HCT116 (cell line): ENCODE results near the gene SLC9A2. TPM values are rescaled to one million over a fixed set of nuclear protein-coding genes. Genes with fewer than 3 reads are reported as not detected.

Experiments
- ATAC-seq: fragments of 200-7000 bp; cut with Tn5 transposase; 2 replicates; pipeline ENCODE4 v1.9.1; 2020; ENCODE audit warnings: mild to moderate bottlenecking, moderate library complexity
- BruUV-seq: library from RNA; stranded (reverse); fragments of 400-500 nt; replicated peaks from 2 replicates; lab custom pipeline; 2021; lab: Mats Ljungman, UMichigan
- CTCF ChIA-PET: fragments of 300-600 bp; sonication (Branson Sonifier 250); formaldehyde crosslinking; loops from one replicate; lab custom pipeline; 2021; ENCODE audit warnings: antibody characterized with exemption; lab: Charles Lee
- POLR2A ChIA-PET: fragments of 300-600, 350-600 bp; sonication (Branson Sonifier 250); formaldehyde crosslinking; loops from one replicate; lab custom pipeline; 2021; ENCODE audit warnings: antibody characterized with exemption; lab: Charles Lee
- RAD21 ChIA-PET, 2 experiments: fragments of 300-600 bp; sonication (Branson Sonifier 250); formaldehyde crosslinking; loops; one replicate each; lab custom pipeline; 2023; ENCODE audit warnings: low total read pairs in 2 of 2; ENCODE audit not compliant: uncharacterized antibody in 2 of 2, unreplicated experiment in 2 of 2, low non-redundant PET in 1 of 2; lab: Charles Lee
- DNase-seq: peaks from one replicate; pipeline ENCODE4 v3.0.0-alpha.2; 2010; ENCODE audit warnings: low read depth, low spot score
- H2AFZ ChIP-seq: fragments of 200-600 bp; shearing (Covaris generic), sonication (generic); 2 replicates; pipeline ENCODE4 v1.6.1; 2017; ENCODE audit warnings: low read depth, mixed run types, mixed read lengths, antibody characterized with exemption, low read length; ENCODE audit not compliant: poor library complexity, severe bottlenecking
- H3K27ac ChIP-seq: 2 replicates; pipeline ENCODE4 v1.5.1; 2012; ENCODE audit warnings: low read depth, low read length
- H3K27me3 ChIP-seq: fragments of 200-600 bp; sonication (generic); 2 replicates; pipeline ENCODE4 v1.6.1; 2016; ENCODE audit warnings: mixed run types, low read length, mixed read lengths; ENCODE audit not compliant: insufficient read depth
- H3K36me3 ChIP-seq, 2 experiments: fragments of 200-500 bp in 1 of 2; fragments of 200-600 bp in 1 of 2; sonication (Bioruptor generic) in 1 of 2; sonication (generic) in 1 of 2; 2 replicates each; pipeline versions ENCODE4 v1.5.1 to v1.6.1; 2014 to 2016; ENCODE audit warnings: low read length in 2 of 2, inconsistent platforms in 1 of 2, mixed read lengths in 1 of 2, mixed run types in 1 of 2; ENCODE audit not compliant: insufficient read depth in 2 of 2, control insufficient read depth in 1 of 2
- H3K4me1 ChIP-seq, 2 experiments: fragments of 200-600 bp in 1 of 2; sonication (generic) in 1 of 2; 2 replicates each; pipeline versions ENCODE4 v1.5.1 to v1.6.1; 2012 to 2017; ENCODE audit warnings: low read length in 2 of 2, inconsistent platforms in 1 of 2, mild to moderate bottlenecking in 1 of 2, mixed read lengths in 1 of 2, mixed run types in 1 of 2, moderate library complexity in 1 of 2; ENCODE audit not compliant: insufficient read depth in 2 of 2, control insufficient read depth in 1 of 2
- H3K4me2 ChIP-seq: fragments of 200-600 bp; sonication (generic); 2 replicates; pipeline ENCODE4 v1.6.1; 2017; ENCODE audit warnings: mixed run types, low read length, mixed read lengths
- H3K4me3 ChIP-seq, 2 experiments: fragments of 200-600 bp in 1 of 2; sonication (generic) in 1 of 2; replicated peaks in 1 of 2; 2 replicates each; pipeline ENCODE4 v1.5.1; 2011 to 2016; ENCODE audit warnings: low read length in 2 of 2, control low read depth in 1 of 2, low read depth in 1 of 2, mild to moderate bottlenecking in 1 of 2, mixed read lengths in 1 of 2, mixed run types in 1 of 2
- H3K79me2 ChIP-seq: fragments of 200-600 bp; sonication (generic); 2 replicates; pipeline ENCODE4 v1.6.1; 2017; ENCODE audit warnings: mild to moderate bottlenecking, mixed run types, low read length, moderate library complexity, mixed read lengths; ENCODE audit not compliant: insufficient read depth
- H3K9ac ChIP-seq: fragments of 200-600 bp; sonication (generic); 2 replicates; pipeline ENCODE4 v1.6.1; 2016; ENCODE audit warnings: low read length, mixed read lengths
- H3K9me2 ChIP-seq: fragments of 200-600 bp; sonication (generic), shearing (Covaris generic); 2 replicates; pipeline ENCODE4 v1.6.1; 2017; ENCODE audit warnings: mixed run types, mild to moderate bottlenecking, moderate library complexity; ENCODE audit not compliant: insufficient read depth
- H3K9me3 ChIP-seq, 2 experiments: fragments of 200-500 bp in 1 of 2; fragments of 200-600 bp in 1 of 2; sonication (Bioruptor generic) in 1 of 2; sonication (generic) in 1 of 2; 2 replicates each; pipeline ENCODE4 v1.6.1; 2014 to 2017; ENCODE audit warnings: low read length in 2 of 2, mixed read lengths in 2 of 2, inconsistent platforms in 1 of 2, low read depth in 1 of 2, mild to moderate bottlenecking in 1 of 2, mixed run types in 1 of 2, moderate library complexity in 1 of 2; ENCODE audit not compliant: control insufficient read depth in 1 of 2, insufficient read depth in 1 of 2
- H4K20me1 ChIP-seq: fragments of 200-600 bp; sonication (generic), shearing (Covaris generic); 2 replicates; pipeline ENCODE4 v1.6.1; 2017; ENCODE audit warnings: mixed run types, mild to moderate bottlenecking, moderate library complexity; ENCODE audit not compliant: insufficient read depth
- ATF3 ChIP-seq: IDR thresholded peaks from 2 replicates; pipeline ENCODE4 v1.6.1; 2012
- CBX3 ChIP-seq: IDR thresholded peaks from 2 replicates; pipeline ENCODE4 v1.6.1; 2012; ENCODE audit warnings: low read depth
- EZH2 ChIP-seq: fragments of 200-600 bp; sonication (generic); IDR thresholded peaks from 2 replicates; pipeline ENCODE4 v1.6.1; 2017; ENCODE audit warnings: antibody characterized with exemption, mixed run types
- FOSL1 ChIP-seq: IDR thresholded peaks from 2 replicates; pipeline ENCODE4 v1.6.1; 2012; ENCODE audit warnings: low read depth
- MAX ChIP-seq: IDR thresholded peaks from 2 replicates; pipeline ENCODE4 v1.6.1; 2012
- SIN3A ChIP-seq: IDR thresholded peaks from 2 replicates; pipeline ENCODE4 v1.6.1; 2012; ENCODE audit warnings: low read depth
- YY1 ChIP-seq: IDR thresholded peaks from 2 replicates; pipeline ENCODE4 v1.6.1; 2011; ENCODE audit warnings: low read length, low read depth, moderate library complexity, mild to moderate bottlenecking; ENCODE audit not compliant: insufficient replicate concordance; ENCODE audit errors: extremely low read depth
- ZFX ChIP-seq: fragments of 450-650 bp; IDR thresholded peaks from 2 replicates; pipeline ENCODE4 v1.6.1; 2017
- intact Hi-C: fragments of 100-400 bp; cut with micrococcal nuclease; formaldehyde crosslinking; loops from 2 replicates; pipeline ENCODE4 v1.10.0; 2022
- total RNA-seq: library from RNA; stranded (reverse); gene quantifications from one replicate; pipeline ENCODE4 v1.2.1, GENCODE V29; 2021; ENCODE audit not compliant: unreplicated experiment
- TF ChIP-seq, protein P1 (sequence below), 3 experiments: fragments of 200-600 bp in 1 of 3; sonication (generic) in 1 of 3; IDR thresholded peaks in 2 of 3; conservative IDR thresholded peaks in 1 of 3; 2 replicates each; pipeline ENCODE4 v1.5.1; 2012 to 2017; ENCODE audit warnings: low read depth in 2 of 3, low read length in 2 of 3, antibody characterized with exemption in 1 of 3, borderline replicate concordance in 1 of 3, control low read depth in 1 of 3, mild to moderate bottlenecking in 1 of 3, mixed read lengths in 1 of 3, mixed run types in 1 of 3, moderate library complexity in 1 of 3; ENCODE audit not compliant: insufficient read depth in 1 of 3
- TF ChIP-seq, protein P2 (sequence below): IDR thresholded peaks from 2 replicates; pipeline ENCODE4 v1.6.1; 2011; ENCODE audit warnings: mild to moderate bottlenecking, low read length, moderate library complexity; ENCODE audit not compliant: insufficient replicate concordance; ENCODE audit errors: extremely low read depth
- TF ChIP-seq, protein P3 (sequence below): IDR thresholded peaks from 2 replicates; pipeline ENCODE4 v1.6.1; 2012; ENCODE audit warnings: low read depth

The SLC9A2 gene
- total RNA-seq, 1 experiment from 2014 or later: 1.4 TPM

GRCh38 chr2:102674836-102675235 lies 55.5 kb downstream of the SLC9A2 start:
- Histone ChIP-seq H3K27ac (no peak overlapping the region), H3K27me3 (no peaks in the 10 kb centered on the region), H3K4me2 (no peak overlapping the region), H4K20me1 (no peaks in the 10 kb centered on the region), H3K79me2 (no peaks in the 10 kb centered on the region), H3K9ac (no peak overlapping the region), H3K9me3 (no peaks in the 10 kb centered on the region), H3K4me1 (no peaks in the 10 kb centered on the region), H3K4me3 (no peak overlapping the region), H2AFZ (no peak overlapping the region), H3K36me3 (no peaks in the 10 kb centered on the region), H3K9me2 (no peaks in the 10 kb centered on the region)
- DNase-seq (no peak), ATAC-seq (no peak)
- BruUV-seq: no TSS peak
- ChIA-PET CTCF (no interaction called here), POLR2A (no interaction called here), RAD21 (no interaction called here)
- intact Hi-C loops: no loop called here
- TF ChIP-seq, protein P1, sequence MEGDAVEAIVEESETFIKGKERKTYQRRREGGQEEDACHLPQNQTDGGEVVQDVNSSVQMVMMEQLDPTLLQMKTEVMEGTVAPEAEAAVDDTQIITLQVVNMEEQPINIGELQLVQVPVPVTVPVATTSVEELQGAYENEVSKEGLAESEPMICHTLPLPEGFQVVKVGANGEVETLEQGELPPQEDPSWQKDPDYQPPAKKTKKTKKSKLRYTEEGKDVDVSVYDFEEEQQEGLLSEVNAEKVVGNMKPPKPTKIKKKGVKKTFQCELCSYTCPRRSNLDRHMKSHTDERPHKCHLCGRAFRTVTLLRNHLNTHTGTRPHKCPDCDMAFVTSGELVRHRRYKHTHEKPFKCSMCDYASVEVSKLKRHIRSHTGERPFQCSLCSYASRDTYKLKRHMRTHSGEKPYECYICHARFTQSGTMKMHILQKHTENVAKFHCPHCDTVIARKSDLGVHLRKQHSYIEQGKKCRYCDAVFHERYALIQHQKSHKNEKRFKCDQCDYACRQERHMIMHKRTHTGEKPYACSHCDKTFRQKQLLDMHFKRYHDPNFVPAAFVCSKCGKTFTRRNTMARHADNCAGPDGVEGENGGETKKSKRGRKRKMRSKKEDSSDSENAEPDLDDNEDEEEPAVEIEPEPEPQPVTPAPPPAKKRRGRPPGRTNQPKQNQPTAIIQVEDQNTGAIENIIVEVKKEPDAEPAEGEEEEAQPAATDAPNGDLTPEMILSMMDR (IDR thresholded peaks at IDR 0.05 in 2 of 3, conservative IDR thresholded peaks at IDR 0.05 in 1 of 3; ENCODE audit: borderline replicate concordance in 1 of 3, insufficient read depth in 1 of 3, low read depth in 2 of 3, low read length in 2 of 3): no peak
- TF ChIP-seq EZH2 (no peak), FOSL1 (no peak), ZFX (no peak), YY1 (no peak), MAX (no peak), SIN3A (no peak), ATF3 (no peak), CBX3 (no peak)
- TF ChIP-seq, protein P2, sequence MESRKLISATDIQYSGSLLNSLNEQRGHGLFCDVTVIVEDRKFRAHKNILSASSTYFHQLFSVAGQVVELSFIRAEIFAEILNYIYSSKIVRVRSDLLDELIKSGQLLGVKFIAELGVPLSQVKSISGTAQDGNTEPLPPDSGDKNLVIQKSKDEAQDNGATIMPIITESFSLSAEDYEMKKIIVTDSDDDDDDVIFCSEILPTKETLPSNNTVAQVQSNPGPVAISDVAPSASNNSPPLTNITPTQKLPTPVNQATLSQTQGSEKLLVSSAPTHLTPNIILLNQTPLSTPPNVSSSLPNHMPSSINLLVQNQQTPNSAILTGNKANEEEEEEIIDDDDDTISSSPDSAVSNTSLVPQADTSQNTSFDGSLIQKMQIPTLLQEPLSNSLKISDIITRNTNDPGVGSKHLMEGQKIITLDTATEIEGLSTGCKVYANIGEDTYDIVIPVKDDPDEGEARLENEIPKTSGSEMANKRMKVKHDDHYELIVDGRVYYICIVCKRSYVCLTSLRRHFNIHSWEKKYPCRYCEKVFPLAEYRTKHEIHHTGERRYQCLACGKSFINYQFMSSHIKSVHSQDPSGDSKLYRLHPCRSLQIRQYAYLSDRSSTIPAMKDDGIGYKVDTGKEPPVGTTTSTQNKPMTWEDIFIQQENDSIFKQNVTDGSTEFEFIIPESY: no peak
- TF ChIP-seq, protein P3, sequence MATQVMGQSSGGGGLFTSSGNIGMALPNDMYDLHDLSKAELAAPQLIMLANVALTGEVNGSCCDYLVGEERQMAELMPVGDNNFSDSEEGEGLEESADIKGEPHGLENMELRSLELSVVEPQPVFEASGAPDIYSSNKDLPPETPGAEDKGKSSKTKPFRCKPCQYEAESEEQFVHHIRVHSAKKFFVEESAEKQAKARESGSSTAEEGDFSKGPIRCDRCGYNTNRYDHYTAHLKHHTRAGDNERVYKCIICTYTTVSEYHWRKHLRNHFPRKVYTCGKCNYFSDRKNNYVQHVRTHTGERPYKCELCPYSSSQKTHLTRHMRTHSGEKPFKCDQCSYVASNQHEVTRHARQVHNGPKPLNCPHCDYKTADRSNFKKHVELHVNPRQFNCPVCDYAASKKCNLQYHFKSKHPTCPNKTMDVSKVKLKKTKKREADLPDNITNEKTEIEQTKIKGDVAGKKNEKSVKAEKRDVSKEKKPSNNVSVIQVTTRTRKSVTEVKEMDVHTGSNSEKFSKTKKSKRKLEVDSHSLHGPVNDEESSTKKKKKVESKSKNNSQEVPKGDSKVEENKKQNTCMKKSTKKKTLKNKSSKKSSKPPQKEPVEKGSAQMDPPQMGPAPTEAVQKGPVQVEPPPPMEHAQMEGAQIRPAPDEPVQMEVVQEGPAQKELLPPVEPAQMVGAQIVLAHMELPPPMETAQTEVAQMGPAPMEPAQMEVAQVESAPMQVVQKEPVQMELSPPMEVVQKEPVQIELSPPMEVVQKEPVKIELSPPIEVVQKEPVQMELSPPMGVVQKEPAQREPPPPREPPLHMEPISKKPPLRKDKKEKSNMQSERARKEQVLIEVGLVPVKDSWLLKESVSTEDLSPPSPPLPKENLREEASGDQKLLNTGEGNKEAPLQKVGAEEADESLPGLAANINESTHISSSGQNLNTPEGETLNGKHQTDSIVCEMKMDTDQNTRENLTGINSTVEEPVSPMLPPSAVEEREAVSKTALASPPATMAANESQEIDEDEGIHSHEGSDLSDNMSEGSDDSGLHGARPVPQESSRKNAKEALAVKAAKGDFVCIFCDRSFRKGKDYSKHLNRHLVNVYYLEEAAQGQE: no peak
